Fibroblast of lung (primary cell): ENCODE results near the gene FAM13A. TPM values are rescaled to one million over a fixed set of nuclear protein-coding genes. Genes with fewer than 3 reads are reported as not detected.

ENCODE experiments used
- DNase-seq, 2 donors: peaks; one replicate each; pipeline versions ENCODE4 v3.0.0 to v3.0.0-alpha.2; 2010; ENCODE audit warnings: low read depth in 2 of 2
- H2AFZ ChIP-seq: 2 replicates; pipeline ENCODE4 v1.5.1; 2012; ENCODE audit warnings: low read length, control low read depth, inconsistent platforms
- H3K27ac ChIP-seq: 2 replicates; pipeline ENCODE4 v1.5.1; 2011; ENCODE audit warnings: low read length, control low read depth; ENCODE audit not compliant: insufficient read depth
- H3K27me3 ChIP-seq: 2 replicates; pipeline ENCODE4 v1.5.1; 2011; ENCODE audit warnings: mild to moderate bottlenecking, low read length; ENCODE audit not compliant: control insufficient read depth, insufficient read depth
- H3K36me3 ChIP-seq: 2 replicates; pipeline ENCODE4 v1.5.1; 2011; ENCODE audit warnings: low read length; ENCODE audit not compliant: control insufficient read depth, insufficient read depth
- H3K4me1 ChIP-seq: 2 replicates; pipeline ENCODE4 v1.5.1; 2011; ENCODE audit warnings: low read length; ENCODE audit not compliant: control insufficient read depth, insufficient read depth; ENCODE audit errors: extremely low read depth
- H3K4me2 ChIP-seq: 2 replicates; pipeline ENCODE4 v1.5.1; 2011; ENCODE audit warnings: low read length, control low read depth; ENCODE audit not compliant: insufficient read depth; ENCODE audit errors: extremely low read depth
- H3K4me3 ChIP-seq, 4 experiments: fragments of 200-600 bp in 1 of 4; sonication (generic) in 1 of 4; replicated peaks in 1 of 4; 2 replicates each; pipeline ENCODE4 v1.5.1; 2011 to 2016; ENCODE audit warnings: low read length in 4 of 4, low read depth in 3 of 4, mild to moderate bottlenecking in 3 of 4, control low read depth in 2 of 4, inconsistent platforms in 1 of 4, mixed read lengths in 1 of 4; ENCODE audit not compliant: insufficient read depth in 1 of 4; ENCODE audit errors: control extremely low read depth in 1 of 4
- H3K79me2 ChIP-seq: 2 replicates; pipeline ENCODE4 v1.5.1; 2012; ENCODE audit warnings: mild to moderate bottlenecking, low read length, inconsistent platforms; ENCODE audit not compliant: control insufficient read depth, insufficient read depth
- H3K9ac ChIP-seq: 2 replicates; pipeline ENCODE4 v1.5.1; 2011; ENCODE audit warnings: mild to moderate bottlenecking, low read length, control low read depth; ENCODE audit not compliant: insufficient read depth
- H3K9me3 ChIP-seq: 2 replicates; pipeline ENCODE4 v1.5.1; 2012; ENCODE audit warnings: low read depth, low read length; ENCODE audit not compliant: control insufficient read depth, insufficient read depth
- H4K20me1 ChIP-seq: 2 replicates; pipeline ENCODE4 v1.5.1; 2011; ENCODE audit warnings: low read length; ENCODE audit not compliant: control insufficient read depth, insufficient read depth; ENCODE audit errors: extremely low read depth
- EZH2 ChIP-seq: IDR thresholded peaks from 2 replicates; pipeline ENCODE4 v1.5.1; 2012; ENCODE audit warnings: low read length, control low read depth, mild to moderate bottlenecking; ENCODE audit errors: missing control alignments
- polyA plus RNA-seq, 2 donors: library from polyadenylated mRNA; depleted of rRNA in 1 of 2; stranded (reverse) in 1 of 2; unstranded in 1 of 2; fragments of >200 nt; gene quantifications; 2 replicates each; pipeline ENCODE4 v1.2.1, GENCODE V29; 2011 to 2012; ENCODE audit warnings: missing spikeins in 1 of 2
- total RNA-seq: library from RNA; depleted of rRNA; stranded (reverse); fragments of >200 nt; gene quantifications from 2 replicates; pipeline ENCODE4 v1.2.1, GENCODE V29; 2014
- TF ChIP-seq, protein P1 (sequence below), 2 donors: IDR thresholded peaks in 1 of 2; conservative IDR thresholded peaks in 1 of 2; 1 replicate in 1 of 2; 2 replicates in 1 of 2; pipeline ENCODE4 v1.5.1; 2011 to 2012; ENCODE audit warnings: low read length in 2 of 2, control low read depth in 1 of 2, inconsistent platforms in 1 of 2, low read depth in 1 of 2, mild to moderate bottlenecking in 1 of 2

FAM13A gene
- total and polyA plus RNA-seq, 2 donors (not counting 1 experiment from before 2014, with no cell fraction given) = 14.3 to 23.9 TPM

GRCh38 chr4:88750369-88750768 is 306.6 kb downstream of the FAM13A start:
- no peak overlapping the region for H3K27ac ChIP-seq
- no peaks in the 10 kb centered on the region for H4K20me1 ChIP-seq
- no peak overlapping the region for H2AFZ ChIP-seq
- H3K4me1 ChIP-seq = no peaks in the 10 kb centered on the region
- H3K9ac ChIP-seq = no peak overlapping the region
- H3K4me2 ChIP-seq = no peak overlapping the region
- no peaks in the 10 kb centered on the region for H3K27me3 ChIP-seq
- H3K79me2 ChIP-seq = no peaks in the 10 kb centered on the region
- no peak overlapping the region for H3K4me3 ChIP-seq
- TF ChIP-seq, protein P1, sequence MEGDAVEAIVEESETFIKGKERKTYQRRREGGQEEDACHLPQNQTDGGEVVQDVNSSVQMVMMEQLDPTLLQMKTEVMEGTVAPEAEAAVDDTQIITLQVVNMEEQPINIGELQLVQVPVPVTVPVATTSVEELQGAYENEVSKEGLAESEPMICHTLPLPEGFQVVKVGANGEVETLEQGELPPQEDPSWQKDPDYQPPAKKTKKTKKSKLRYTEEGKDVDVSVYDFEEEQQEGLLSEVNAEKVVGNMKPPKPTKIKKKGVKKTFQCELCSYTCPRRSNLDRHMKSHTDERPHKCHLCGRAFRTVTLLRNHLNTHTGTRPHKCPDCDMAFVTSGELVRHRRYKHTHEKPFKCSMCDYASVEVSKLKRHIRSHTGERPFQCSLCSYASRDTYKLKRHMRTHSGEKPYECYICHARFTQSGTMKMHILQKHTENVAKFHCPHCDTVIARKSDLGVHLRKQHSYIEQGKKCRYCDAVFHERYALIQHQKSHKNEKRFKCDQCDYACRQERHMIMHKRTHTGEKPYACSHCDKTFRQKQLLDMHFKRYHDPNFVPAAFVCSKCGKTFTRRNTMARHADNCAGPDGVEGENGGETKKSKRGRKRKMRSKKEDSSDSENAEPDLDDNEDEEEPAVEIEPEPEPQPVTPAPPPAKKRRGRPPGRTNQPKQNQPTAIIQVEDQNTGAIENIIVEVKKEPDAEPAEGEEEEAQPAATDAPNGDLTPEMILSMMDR (conservative IDR thresholded peaks at IDR 0.05 in 1 of 2, IDR thresholded peaks at IDR 0.05 in 1 of 2; ENCODE audit: low read depth in 1 of 2, low read length in 2 of 2) = no peak
- TF ChIP-seq EZH2 = no peak
- DNase-seq = no peak
- no peaks in the 10 kb centered on the region for H3K9me3 ChIP-seq
- H3K36me3 ChIP-seq = peaks cover 3% of the 10 kb centered on the region

DNA sequence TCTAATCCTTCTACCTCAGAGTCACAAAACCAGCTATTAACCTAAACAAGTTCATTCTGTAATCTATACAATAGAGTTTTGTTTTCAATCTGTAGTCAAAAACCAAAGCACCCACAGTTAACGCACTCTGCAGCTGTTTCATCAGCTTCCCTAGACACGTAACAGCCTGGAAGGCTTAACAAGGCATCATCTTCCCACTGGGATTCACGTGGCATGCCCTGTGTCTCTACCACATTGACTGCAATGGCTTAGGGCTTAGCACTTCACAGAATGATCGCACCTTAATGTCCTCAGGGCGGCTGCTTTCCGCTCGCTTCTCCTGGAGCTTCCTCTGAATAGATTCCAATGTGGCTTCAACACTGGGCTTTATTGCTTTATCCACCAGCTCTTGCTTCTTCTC is 309.6 kb downstream of the FAM13A start:
- H3K27me3 ChIP-seq = no peaks in the 10 kb centered on the region
- no peaks in the 10 kb centered on the region for H4K20me1 ChIP-seq
- no peak overlapping the region for H3K27ac ChIP-seq
- H3K4me3 ChIP-seq = no peak overlapping the region
- H3K9ac ChIP-seq = no peak overlapping the region
- DNase-seq = no peak
- TF ChIP-seq, protein P1 (conservative IDR thresholded peaks at IDR 0.05 in 1 of 2, IDR thresholded peaks at IDR 0.05 in 1 of 2; ENCODE audit: low read depth in 1 of 2, low read length in 2 of 2) = no peak
- TF ChIP-seq EZH2 = no peak
- no peak overlapping the region for H3K4me2 ChIP-seq
- H3K36me3 ChIP-seq = peaks cover 3% of the 10 kb centered on the region
- H3K4me1 ChIP-seq = no peaks in the 10 kb centered on the region
- no peaks in the 10 kb centered on the region for H3K79me2 ChIP-seq
- H3K9me3 ChIP-seq = no peaks in the 10 kb centered on the region
- H2AFZ ChIP-seq = no peak overlapping the region

- no peak overlapping the region for H2AFZ ChIP-seq
- H3K4me2 ChIP-seq = no peak overlapping the region
- H3K4me3 ChIP-seq = no peak overlapping the region
- H3K36me3 ChIP-seq = peaks cover 3% of the 10 kb centered on the region
- DNase-seq = peak in 1 of 2 donors; percentile 37
- H4K20me1 ChIP-seq = no peaks in the 10 kb centered on the region
- no peaks in the 10 kb centered on the region for H3K27me3 ChIP-seq
- no peaks in the 10 kb centered on the region for H3K4me1 ChIP-seq
- H3K79me2 ChIP-seq = no peaks in the 10 kb centered on the region
- no peak overlapping the region for H3K27ac ChIP-seq
- H3K9me3 ChIP-seq = no peaks in the 10 kb centered on the region
- TF ChIP-seq, protein P1 (conservative IDR thresholded peaks at IDR 0.05 in 1 of 2, IDR thresholded peaks at IDR 0.05 in 1 of 2; ENCODE audit: low read depth in 1 of 2, low read length in 2 of 2) = no peak
- no peak overlapping the region for H3K9ac ChIP-seq
Measured at GRCh38 chr4:88746206-88746605, 310.8 kb downstream of the FAM13A start.
